Subcutaneous adipose tissue (tissue), 4 donors: ENCODE results near the gene GMDS. TPM values are rescaled to one million over a fixed set of nuclear protein-coding genes. Genes with fewer than 3 reads are reported as not detected.

Experiments used
- total RNA-seq, 4 donors: library from RNA; depleted of rRNA; stranded (reverse); fragments of >200 nt; gene quantifications; one replicate each; pipeline ENCODE4 v1.1.0, GENCODE V29; 2016
- TF ChIP-seq, protein P1 (sequence below): fragments of 450-650 bp; IDR thresholded peaks from one replicate; pipeline ENCODE4 v1.5.1; 2016; ENCODE audit warnings: low read depth, mild to moderate bottlenecking, control low read depth, antibody characterized with exemption, moderate library complexity

Gene GMDS
- total RNA-seq, 4 donors from 2014 or later: 10.1 to 17.3 (median 13.9) TPM

DNA sequence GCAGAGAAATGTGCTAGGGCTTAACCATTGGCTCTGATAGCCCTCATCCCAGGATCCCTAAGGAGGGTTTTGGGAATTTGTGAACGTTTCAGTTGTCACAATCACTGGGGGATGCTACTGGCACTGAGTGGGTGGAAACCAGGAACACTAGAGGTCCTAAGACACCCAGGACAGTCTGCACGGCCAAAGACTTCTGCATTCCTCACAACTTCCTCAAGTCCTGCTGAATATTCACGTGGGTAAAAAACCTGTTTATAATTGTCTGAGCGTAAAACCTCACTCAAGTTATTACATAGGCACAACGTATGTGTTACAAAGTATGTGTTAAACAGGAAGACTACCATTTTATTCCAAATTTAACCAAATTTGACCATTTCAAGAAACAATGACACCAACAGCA lies 52.4 kb downstream of the GMDS start:
- TF ChIP-seq, protein P1, sequence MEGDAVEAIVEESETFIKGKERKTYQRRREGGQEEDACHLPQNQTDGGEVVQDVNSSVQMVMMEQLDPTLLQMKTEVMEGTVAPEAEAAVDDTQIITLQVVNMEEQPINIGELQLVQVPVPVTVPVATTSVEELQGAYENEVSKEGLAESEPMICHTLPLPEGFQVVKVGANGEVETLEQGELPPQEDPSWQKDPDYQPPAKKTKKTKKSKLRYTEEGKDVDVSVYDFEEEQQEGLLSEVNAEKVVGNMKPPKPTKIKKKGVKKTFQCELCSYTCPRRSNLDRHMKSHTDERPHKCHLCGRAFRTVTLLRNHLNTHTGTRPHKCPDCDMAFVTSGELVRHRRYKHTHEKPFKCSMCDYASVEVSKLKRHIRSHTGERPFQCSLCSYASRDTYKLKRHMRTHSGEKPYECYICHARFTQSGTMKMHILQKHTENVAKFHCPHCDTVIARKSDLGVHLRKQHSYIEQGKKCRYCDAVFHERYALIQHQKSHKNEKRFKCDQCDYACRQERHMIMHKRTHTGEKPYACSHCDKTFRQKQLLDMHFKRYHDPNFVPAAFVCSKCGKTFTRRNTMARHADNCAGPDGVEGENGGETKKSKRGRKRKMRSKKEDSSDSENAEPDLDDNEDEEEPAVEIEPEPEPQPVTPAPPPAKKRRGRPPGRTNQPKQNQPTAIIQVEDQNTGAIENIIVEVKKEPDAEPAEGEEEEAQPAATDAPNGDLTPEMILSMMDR: no peak

DNA sequence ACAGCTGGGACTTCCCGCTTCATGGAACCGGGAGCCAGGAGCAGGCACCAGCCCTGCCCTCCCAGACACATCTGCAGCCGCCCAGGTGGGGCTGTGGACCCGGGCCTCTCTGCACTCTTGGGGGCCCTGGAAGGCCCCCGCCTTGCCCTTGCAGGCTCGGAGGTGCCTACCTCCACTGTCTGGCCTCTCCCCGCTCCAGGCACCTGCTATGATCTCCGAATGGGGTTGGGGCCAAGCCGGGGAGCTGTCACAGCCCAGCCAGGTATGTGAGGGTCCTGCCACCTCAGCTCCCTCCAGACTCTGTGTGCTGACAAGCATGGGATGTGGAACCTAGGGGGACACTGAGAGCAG lies 54.0 kb downstream of the GMDS start:
- TF ChIP-seq, protein P1: no peak

DNA sequence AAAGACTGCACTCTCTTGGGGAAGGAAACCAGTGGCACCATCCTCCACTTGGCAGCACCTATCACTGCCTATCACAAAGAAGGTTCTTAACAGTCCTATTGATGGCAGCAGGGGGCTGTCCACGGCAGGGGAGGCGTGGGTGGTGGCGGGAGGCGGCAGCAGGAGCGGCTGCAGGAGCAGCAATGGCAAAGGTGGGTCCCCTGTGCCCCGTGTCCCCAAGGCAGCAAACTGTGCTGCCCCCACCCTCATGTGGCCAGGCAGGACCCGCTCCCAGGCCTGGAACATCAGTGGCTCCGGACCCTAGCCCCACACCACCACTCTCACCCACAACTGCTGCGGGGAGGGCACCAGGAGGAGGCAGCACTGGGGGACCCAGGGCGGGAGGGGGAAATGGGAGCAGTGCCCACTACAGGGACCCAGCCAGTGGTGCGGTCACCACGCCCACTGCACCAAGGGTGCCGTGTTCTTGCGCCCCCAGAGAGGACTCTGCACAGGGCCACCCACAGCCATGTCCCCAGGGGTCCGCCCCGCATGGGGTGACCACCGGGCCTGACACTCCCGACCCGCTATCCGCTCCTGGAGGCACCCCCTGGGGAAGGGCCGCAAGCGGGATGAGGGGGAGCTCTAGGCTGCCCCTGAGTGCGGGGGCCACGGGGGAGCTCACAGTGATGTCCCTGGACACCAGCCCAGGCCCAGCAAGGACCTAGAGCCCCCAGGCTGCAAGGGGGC lies 54.6 kb downstream of the GMDS start:
- TF ChIP-seq, protein P1: no peak

DNA sequence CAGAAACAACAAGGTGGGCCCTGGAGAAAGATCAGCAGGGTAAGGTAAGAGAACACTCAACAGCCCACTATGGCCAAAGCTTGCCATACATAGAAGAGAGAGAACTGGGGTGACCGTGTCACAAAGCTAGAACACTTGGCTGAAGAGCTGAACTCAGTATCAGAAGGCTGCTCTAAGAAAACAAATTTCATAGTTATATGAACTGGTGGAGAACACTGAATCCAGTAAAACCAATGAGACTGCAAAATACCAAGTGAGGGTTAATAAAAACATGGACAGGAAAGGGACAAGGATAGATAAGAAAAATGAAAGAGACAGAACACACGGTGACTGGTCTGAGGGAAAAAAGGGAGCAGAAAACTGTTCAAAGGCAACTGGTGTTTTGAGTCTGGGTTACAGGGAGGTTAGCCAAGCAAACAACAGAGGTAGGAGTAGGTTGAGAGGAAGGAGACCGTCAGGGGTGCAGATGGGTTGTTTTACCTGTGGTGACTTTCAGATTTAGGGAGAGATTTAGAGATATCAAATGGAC lies 56.5 kb downstream of the GMDS start:
- TF ChIP-seq, protein P1: no peak

DNA sequence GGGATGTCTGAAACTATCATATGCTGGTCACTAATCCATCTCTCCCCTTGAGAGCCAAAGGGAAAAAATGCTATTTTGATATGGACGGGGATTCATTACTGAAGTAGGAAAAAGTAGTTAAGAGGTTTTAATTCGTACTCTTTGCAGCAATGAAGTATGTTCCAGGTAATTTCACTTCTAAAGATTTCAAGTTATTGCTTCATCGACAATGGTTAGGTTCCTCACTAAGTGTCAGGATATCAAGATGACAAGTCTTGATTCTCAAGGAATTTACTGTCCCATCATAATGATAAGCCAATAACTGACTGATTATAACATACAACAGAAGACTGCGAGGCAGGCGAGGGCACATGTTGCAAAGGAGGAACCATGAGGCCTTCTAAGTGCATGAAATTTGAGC lies 57.0 kb downstream of the GMDS start:
- TF ChIP-seq, protein P1: no peak

DNA sequence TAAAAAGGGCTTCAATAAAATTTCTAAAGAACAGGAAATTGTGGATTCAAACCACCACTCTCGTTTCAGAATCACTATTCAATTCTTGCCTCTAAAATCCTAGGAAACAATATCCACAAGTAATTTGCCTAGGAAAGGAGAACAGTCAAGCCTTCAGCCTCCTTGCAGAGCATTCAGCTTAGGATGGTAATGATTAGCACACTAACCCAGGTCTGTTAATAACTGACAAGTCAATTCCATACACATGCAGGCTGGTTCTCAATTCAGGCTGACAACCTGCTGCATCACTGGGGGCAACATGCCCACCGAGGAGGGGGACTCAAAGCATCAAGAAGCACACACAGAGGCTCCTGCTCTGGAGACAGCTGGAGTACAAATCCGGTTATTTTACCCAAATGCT lies 57.6 kb downstream of the GMDS start:
- TF ChIP-seq, protein P1: no peak

DNA sequence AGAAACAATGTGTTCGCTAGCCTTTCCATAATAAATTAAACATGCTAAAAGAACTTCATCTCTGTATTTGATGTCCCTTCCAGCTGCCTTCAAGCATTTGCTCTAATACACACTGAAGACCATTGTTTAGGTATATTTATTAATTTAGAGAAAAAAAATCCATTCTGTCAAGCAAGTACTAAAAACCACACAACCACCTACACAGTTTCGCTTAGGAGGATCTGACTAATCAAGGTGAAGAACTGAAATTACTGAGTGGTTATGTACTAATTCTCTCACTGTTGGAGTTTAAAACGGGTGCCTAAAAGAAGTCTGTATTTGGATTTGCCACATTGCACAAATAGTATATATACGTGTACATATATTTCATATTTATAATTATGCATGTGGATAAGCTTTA lies 58.9 kb downstream of the GMDS start:
- TF ChIP-seq, protein P1: no peak
